ENCODE results near the gene ITGB3BP.

The ITGB3BP gene

DNA sequence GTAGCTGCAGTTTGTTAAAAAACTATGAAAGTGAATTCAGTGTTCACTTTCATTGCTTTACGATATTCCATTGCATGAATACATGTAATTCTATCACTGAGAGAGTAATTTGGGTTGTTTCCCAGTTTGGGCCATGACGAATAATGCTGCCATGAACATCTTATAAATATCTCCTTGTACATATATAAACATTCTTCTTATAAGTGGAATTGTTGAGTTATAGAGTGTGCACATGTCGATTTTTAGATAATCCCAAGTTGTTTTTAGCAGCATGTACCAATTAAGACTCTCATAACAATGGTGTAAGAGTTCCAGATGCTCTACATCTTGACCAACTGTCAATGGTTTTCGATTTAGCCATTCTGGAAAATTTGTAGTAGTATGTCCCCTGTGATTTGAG, 114.7 kb downstream of the ITGB3BP start:
- Histone ChIP-seq H3K9me3 (ENCODE audit: insufficient read depth, low read length) (no peaks in the 10 kb centered on the region), H3K4me3 (ENCODE audit: low read length) (no peak overlapping the region), H3K4me1 (ENCODE audit: low read length) (peaks cover 3% of the 10 kb centered on the region), H3K79me2 (ENCODE audit: low read length) (no peaks in the 10 kb centered on the region), H3K36me3 (replicated peaks; ENCODE audit: low read depth, low read length) (peaks cover 8% of the 10 kb centered on the region), H4K20me1 (ENCODE audit: insufficient read depth, low read length) (no peaks in the 10 kb centered on the region), H2AFZ (ENCODE audit: low read depth, low read length) (no peak overlapping the region), H3K4me2 (ENCODE audit: low read length) (no peak overlapping the region), H3K27me3 (ENCODE audit: low read depth, low read length) (no peaks in the 10 kb centered on the region), H3K9ac (ENCODE audit: low read length) (no peak overlapping the region), H3K27ac (ENCODE audit: low read length) (no peak overlapping the region)
- TF ChIP-seq CTCF (IDR thresholded peaks at IDR 0.05; ENCODE audit: low read depth, low read length) (no peak), EZH2phosphoT487 (IDR thresholded peaks at IDR 0.05; ENCODE audit: low read depth) (no peak)

DNA sequence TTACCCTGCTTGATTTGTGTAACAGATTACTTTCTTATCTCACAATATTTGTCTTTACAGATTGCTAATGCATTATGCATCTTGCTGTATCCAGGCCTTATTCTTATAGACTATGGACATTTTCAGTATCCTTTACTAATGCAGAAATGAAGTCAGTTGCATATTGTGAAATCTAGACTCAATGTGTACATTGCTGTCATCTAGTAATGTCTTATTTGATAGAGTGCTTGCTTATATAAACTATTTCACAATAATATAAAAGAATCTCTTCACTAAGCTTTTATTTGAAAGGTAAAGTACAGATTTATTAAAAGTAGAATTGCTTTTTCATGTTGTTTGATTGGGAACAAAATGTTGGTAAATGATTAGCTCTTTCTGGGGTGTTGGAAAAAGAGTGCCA, 116.0 kb downstream of the ITGB3BP start:
- H3K36me3 ChIP-seq (replicated peaks; ENCODE audit: low read depth, low read length), result peaks cover 8% of the 10 kb centered on the region
- H3K4me3 ChIP-seq (ENCODE audit: low read length), result no peak overlapping the region
- H3K4me1 ChIP-seq (ENCODE audit: low read length), result peaks cover 7% of the 10 kb centered on the region
- no peak overlapping the region for H3K4me2 ChIP-seq (ENCODE audit: low read length)
- H3K79me2 ChIP-seq (ENCODE audit: low read length), result no peaks in the 10 kb centered on the region
- TF ChIP-seq EZH2phosphoT487 (IDR thresholded peaks at IDR 0.05; ENCODE audit: low read depth) (no peak), CTCF (IDR thresholded peaks at IDR 0.05; ENCODE audit: low read depth, low read length) (no peak)
- H3K9me3 ChIP-seq (ENCODE audit: insufficient read depth, low read length), result no peaks in the 10 kb centered on the region
- no peak overlapping the region for H3K9ac ChIP-seq (ENCODE audit: low read length)
- no peaks in the 10 kb centered on the region for H4K20me1 ChIP-seq (ENCODE audit: insufficient read depth, low read length)
- no peaks in the 10 kb centered on the region for H3K27me3 ChIP-seq (ENCODE audit: low read depth, low read length)
- H2AFZ ChIP-seq (ENCODE audit: low read depth, low read length), result no peak overlapping the region
- H3K27ac ChIP-seq (ENCODE audit: low read length), result no peak overlapping the region

DNA sequence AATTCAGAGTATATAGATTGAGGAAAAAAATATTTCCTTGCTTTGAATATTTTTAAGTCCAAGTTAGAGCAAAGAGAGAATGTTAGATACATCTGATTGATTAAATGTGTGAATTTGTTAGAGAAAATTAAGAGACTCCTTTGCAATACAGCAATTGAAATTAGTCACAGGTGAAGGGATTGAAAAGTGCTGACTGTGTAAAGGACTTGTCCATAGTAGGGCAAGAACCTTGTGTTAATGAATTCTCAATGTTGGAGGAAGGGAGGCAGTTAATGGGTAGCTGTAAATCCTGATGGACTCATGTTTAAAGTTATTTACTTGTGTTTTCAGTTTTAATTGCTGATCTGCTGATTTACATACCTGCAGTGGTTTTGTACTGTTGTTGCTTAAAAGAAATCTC, 117.0 kb downstream of the ITGB3BP start:
- peaks cover 8% of the 10 kb centered on the region for H3K36me3 ChIP-seq (replicated peaks; ENCODE audit: low read depth, low read length)
- no peak overlapping the region for H3K9ac ChIP-seq (ENCODE audit: low read length)
- H3K27ac ChIP-seq (ENCODE audit: low read length), result no peak overlapping the region
- no peaks in the 10 kb centered on the region for H3K27me3 ChIP-seq (ENCODE audit: low read depth, low read length)
- no peaks in the 10 kb centered on the region for H3K79me2 ChIP-seq (ENCODE audit: low read length)
- no peak overlapping the region for H2AFZ ChIP-seq (ENCODE audit: low read depth, low read length)
- no peak overlapping the region for H3K4me3 ChIP-seq (ENCODE audit: low read length)
- H3K9me3 ChIP-seq (ENCODE audit: insufficient read depth, low read length), result no peaks in the 10 kb centered on the region
- no peak overlapping the region for H3K4me2 ChIP-seq (ENCODE audit: low read length)
- no peak for TF ChIP-seq CTCF (IDR thresholded peaks at IDR 0.05; ENCODE audit: low read depth, low read length)
- TF ChIP-seq EZH2phosphoT487 (IDR thresholded peaks at IDR 0.05; ENCODE audit: low read depth), result no peak
- no peaks in the 10 kb centered on the region for H4K20me1 ChIP-seq (ENCODE audit: insufficient read depth, low read length)
- peaks cover 7% of the 10 kb centered on the region for H3K4me1 ChIP-seq (ENCODE audit: low read length)

GRCh38 chr1:63405021-63405420, 118.0 kb downstream of the ITGB3BP start:
- no peak for TF ChIP-seq EZH2phosphoT487 (IDR thresholded peaks at IDR 0.05; ENCODE audit: low read depth)
- TF ChIP-seq CTCF (IDR thresholded peaks at IDR 0.05; ENCODE audit: low read depth, low read length), result no peak
- Histone ChIP-seq H3K9me3 (ENCODE audit: insufficient read depth, low read length) (no peaks in the 10 kb centered on the region), H2AFZ (ENCODE audit: low read depth, low read length) (no peak overlapping the region), H3K27me3 (ENCODE audit: low read depth, low read length) (no peaks in the 10 kb centered on the region), H3K9ac (ENCODE audit: low read length) (no peak overlapping the region), H3K79me2 (ENCODE audit: low read length) (no peaks in the 10 kb centered on the region), H3K36me3 (replicated peaks; ENCODE audit: low read depth, low read length) (peaks cover 11% of the 10 kb centered on the region), H3K4me3 (ENCODE audit: low read length) (no peak overlapping the region), H3K4me1 (ENCODE audit: low read length) (peaks cover 7% of the 10 kb centered on the region), H4K20me1 (ENCODE audit: insufficient read depth, low read length) (no peaks in the 10 kb centered on the region), H3K27ac (ENCODE audit: low read length) (no peak overlapping the region), H3K4me2 (ENCODE audit: low read length) (no peak overlapping the region)
